DOHH2 (cell line): ENCODE results near the gene ADAMTSL1.

ENCODE experiments used
- H3F3A ChIP-seq: fragments of 200-600 bp; sonication (generic), shearing (Covaris generic); 2 replicates; pipeline ENCODE4 v1.6.0; 2016; ENCODE audit warnings: antibody characterized with exemption, mild to moderate bottlenecking; ENCODE audit not compliant: control insufficient read depth, insufficient read depth
- H3K27ac ChIP-seq: fragments of 200-600 bp; sonication (generic); 2 replicates; pipeline ENCODE4 v1.5.1; 2014; ENCODE audit warnings: low read depth, mild to moderate bottlenecking, low read length, moderate library complexity
- H3K27me3 ChIP-seq: fragments of 200-600 bp; sonication (generic); 2 replicates; pipeline ENCODE4 v1.6.1; 2014; ENCODE audit warnings: mild to moderate bottlenecking, low read length, mixed read lengths; ENCODE audit not compliant: control insufficient read depth
- H3K36me3 ChIP-seq: fragments of 200-600 bp; sonication (generic); 2 replicates; pipeline ENCODE4 v1.6.1; 2014; ENCODE audit warnings: mild to moderate bottlenecking, low read length, moderate library complexity, mixed read lengths; ENCODE audit not compliant: control insufficient read depth
- H3K4me1 ChIP-seq: fragments of 200-600 bp; sonication (generic); 2 replicates; pipeline ENCODE4 v1.6.1; 2014; ENCODE audit warnings: mild to moderate bottlenecking, low read length, mixed read lengths; ENCODE audit not compliant: control insufficient read depth
- H3K4me2 ChIP-seq: fragments of 200-600 bp; sonication (generic); 2 replicates; pipeline ENCODE4 v1.6.0; 2014; ENCODE audit warnings: mild to moderate bottlenecking, low read length, moderate library complexity
- H3K4me3 ChIP-seq: fragments of 200-600 bp; sonication (generic); 2 replicates; pipeline ENCODE4 v1.5.1; 2014; ENCODE audit warnings: mild to moderate bottlenecking, low read length, mixed read lengths
- H3K79me2 ChIP-seq: fragments of 200-600 bp; sonication (generic); 2 replicates; pipeline ENCODE4 v1.6.1; 2014; ENCODE audit warnings: mild to moderate bottlenecking, low read length, mixed read lengths; ENCODE audit not compliant: control insufficient read depth
- H3K9me2 ChIP-seq: fragments of 200-600 bp; sonication (generic); replicated peaks from 2 replicates; pipeline ENCODE4 v1.6.1; 2014; ENCODE audit warnings: mild to moderate bottlenecking, low read length, mixed read lengths; ENCODE audit not compliant: control insufficient read depth
- H3K9me3 ChIP-seq: fragments of 200-600 bp; sonication (generic); 2 replicates; pipeline ENCODE4 v1.6.1; 2014; ENCODE audit warnings: antibody characterized with exemption, low read length, mixed read lengths; ENCODE audit not compliant: control insufficient read depth, insufficient read depth
- H4K20me1 ChIP-seq: fragments of 200-600 bp; sonication (generic); 2 replicates; pipeline ENCODE4 v1.6.0; 2014; ENCODE audit warnings: low read depth, mild to moderate bottlenecking, antibody characterized with exemption, low read length, moderate library complexity; ENCODE audit not compliant: control insufficient read depth, insufficient read depth
- EZH2phosphoT487 ChIP-seq: fragments of 200-600 bp; sonication (generic); IDR thresholded peaks from 2 replicates; pipeline ENCODE4 v1.6.1; 2017; ENCODE audit warnings: borderline replicate concordance, mild to moderate bottlenecking, antibody characterized with exemption, low read length, moderate library complexity, mixed read lengths
- TF ChIP-seq, protein P1 (sequence below): fragments of 200-600 bp; sonication (generic); IDR thresholded peaks from one replicate; pipeline ENCODE4 v1.5.1; 2014; ENCODE audit warnings: antibody characterized with exemption, mild to moderate bottlenecking, low read depth, low read length; ENCODE audit not compliant: poor library complexity, severe bottlenecking

Gene ADAMTSL1

GRCh38 chr9:18673179-18673578 is 199.2 kb downstream of the ADAMTSL1 start:
- no peaks in the 10 kb centered on the region for H4K20me1 ChIP-seq
- H3K4me2 ChIP-seq, result no peak overlapping the region
- no peaks in the 10 kb centered on the region for H3K9me3 ChIP-seq
- no peaks in the 10 kb centered on the region for H3K9me2 ChIP-seq
- H3K36me3 ChIP-seq, result no peaks in the 10 kb centered on the region
- no peaks in the 10 kb centered on the region for H3K27me3 ChIP-seq
- no peak for TF ChIP-seq EZH2phosphoT487
- TF ChIP-seq, protein P1, sequence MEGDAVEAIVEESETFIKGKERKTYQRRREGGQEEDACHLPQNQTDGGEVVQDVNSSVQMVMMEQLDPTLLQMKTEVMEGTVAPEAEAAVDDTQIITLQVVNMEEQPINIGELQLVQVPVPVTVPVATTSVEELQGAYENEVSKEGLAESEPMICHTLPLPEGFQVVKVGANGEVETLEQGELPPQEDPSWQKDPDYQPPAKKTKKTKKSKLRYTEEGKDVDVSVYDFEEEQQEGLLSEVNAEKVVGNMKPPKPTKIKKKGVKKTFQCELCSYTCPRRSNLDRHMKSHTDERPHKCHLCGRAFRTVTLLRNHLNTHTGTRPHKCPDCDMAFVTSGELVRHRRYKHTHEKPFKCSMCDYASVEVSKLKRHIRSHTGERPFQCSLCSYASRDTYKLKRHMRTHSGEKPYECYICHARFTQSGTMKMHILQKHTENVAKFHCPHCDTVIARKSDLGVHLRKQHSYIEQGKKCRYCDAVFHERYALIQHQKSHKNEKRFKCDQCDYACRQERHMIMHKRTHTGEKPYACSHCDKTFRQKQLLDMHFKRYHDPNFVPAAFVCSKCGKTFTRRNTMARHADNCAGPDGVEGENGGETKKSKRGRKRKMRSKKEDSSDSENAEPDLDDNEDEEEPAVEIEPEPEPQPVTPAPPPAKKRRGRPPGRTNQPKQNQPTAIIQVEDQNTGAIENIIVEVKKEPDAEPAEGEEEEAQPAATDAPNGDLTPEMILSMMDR, result no peak
- no peaks in the 10 kb centered on the region for H3K4me1 ChIP-seq
- H3K27ac ChIP-seq, result no peak overlapping the region
- no peaks in the 10 kb centered on the region for H3F3A ChIP-seq
- no peaks in the 10 kb centered on the region for H3K79me2 ChIP-seq
- H3K4me3 ChIP-seq, result no peak overlapping the region

- no peak for TF ChIP-seq EZH2phosphoT487
- TF ChIP-seq, protein P1, result no peak
- Histone ChIP-seq H4K20me1 (no peaks in the 10 kb centered on the region), H3K4me1 (no peaks in the 10 kb centered on the region), H3F3A (no peaks in the 10 kb centered on the region), H3K36me3 (no peaks in the 10 kb centered on the region), H3K4me2 (no peak overlapping the region), H3K27me3 (no peaks in the 10 kb centered on the region), H3K9me3 (no peaks in the 10 kb centered on the region), H3K27ac (no peak overlapping the region), H3K79me2 (no peaks in the 10 kb centered on the region), H3K9me2 (no peaks in the 10 kb centered on the region), H3K4me3 (no peak overlapping the region)
These were observed 201.4 kb downstream of the ADAMTSL1 start for GRCh38 chr9:18675332-18675731.

DNA sequence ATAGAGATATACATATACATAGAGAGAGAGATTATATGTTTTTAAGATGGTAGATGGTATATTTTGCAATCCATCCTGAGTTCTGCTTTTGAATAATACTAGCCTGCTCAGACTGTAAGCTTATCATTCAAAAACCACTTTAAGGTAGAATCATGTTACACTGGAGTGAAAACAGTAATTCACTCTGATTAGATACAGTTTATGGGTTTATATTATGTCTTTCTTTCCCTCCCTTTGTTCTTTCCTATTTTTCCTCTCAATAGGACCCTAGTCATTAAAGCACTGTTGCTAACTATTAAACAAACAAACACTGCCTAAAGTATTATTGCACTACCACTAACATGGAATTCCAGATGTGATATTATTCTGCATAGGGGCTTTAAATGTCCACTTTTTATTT is 202.0 kb downstream of the ADAMTSL1 start:
- no peak overlapping the region for H3K27ac ChIP-seq
- TF ChIP-seq EZH2phosphoT487, result no peak
- TF ChIP-seq, protein P1, result no peak
- no peak overlapping the region for H3K4me2 ChIP-seq
- H4K20me1 ChIP-seq, result no peaks in the 10 kb centered on the region
- no peak overlapping the region for H3K4me3 ChIP-seq
- no peaks in the 10 kb centered on the region for H3K27me3 ChIP-seq
- no peaks in the 10 kb centered on the region for H3K36me3 ChIP-seq
- no peaks in the 10 kb centered on the region for H3K79me2 ChIP-seq
- H3K9me3 ChIP-seq, result no peaks in the 10 kb centered on the region
- H3K4me1 ChIP-seq, result no peaks in the 10 kb centered on the region
- H3K9me2 ChIP-seq, result no peaks in the 10 kb centered on the region
- H3F3A ChIP-seq, result no peaks in the 10 kb centered on the region

DNA sequence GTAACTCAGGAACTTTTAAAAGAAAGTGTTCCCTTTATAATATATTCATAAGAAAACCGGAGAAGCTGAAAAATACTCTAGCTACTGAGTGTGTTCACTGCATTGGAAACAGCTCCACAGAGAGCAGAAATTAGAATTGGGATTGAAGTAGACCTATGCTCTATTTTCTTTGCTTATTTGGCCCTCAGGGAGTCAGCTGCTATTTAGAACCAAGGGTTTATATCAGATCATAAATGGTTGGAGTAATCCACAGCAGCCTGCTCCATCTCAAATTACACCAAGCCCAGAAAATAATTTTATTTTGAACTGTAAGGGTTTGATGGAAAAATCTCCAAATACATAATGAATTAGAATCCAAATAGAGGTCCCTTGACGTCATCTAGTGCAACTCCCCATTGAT is 202.6 kb downstream of the ADAMTSL1 start:
- Histone ChIP-seq H3K36me3 (no peaks in the 10 kb centered on the region), H3K79me2 (no peaks in the 10 kb centered on the region), H3K27ac (no peak overlapping the region), H3K27me3 (no peaks in the 10 kb centered on the region), H3K4me3 (no peak overlapping the region), H3K9me3 (no peaks in the 10 kb centered on the region), H3K4me2 (no peak overlapping the region), H3K4me1 (no peaks in the 10 kb centered on the region), H4K20me1 (no peaks in the 10 kb centered on the region), H3K9me2 (no peaks in the 10 kb centered on the region), H3F3A (no peaks in the 10 kb centered on the region)
- no peak for TF ChIP-seq EZH2phosphoT487
- TF ChIP-seq, protein P1, result no peak
